ENCODE results near the gene C4B. TPM values are rescaled to one million over a fixed set of nuclear protein-coding genes. Genes with fewer than 3 reads are reported as not detected.
"Not testable (repeated sequence)": the region's sequence is repeated elsewhere in the genome, so short reads cannot be mapped to it uniquely, and the experiment has no call there.

The C4B gene
- 2.7 TPM for polyA plus RNA-seq (2013, experiment 1 of 2; ENCODE audit: insufficient read length)
- 3.0 TPM for polyA plus RNA-seq (2013, experiment 2 of 2; ENCODE audit: insufficient read length)

DNA sequence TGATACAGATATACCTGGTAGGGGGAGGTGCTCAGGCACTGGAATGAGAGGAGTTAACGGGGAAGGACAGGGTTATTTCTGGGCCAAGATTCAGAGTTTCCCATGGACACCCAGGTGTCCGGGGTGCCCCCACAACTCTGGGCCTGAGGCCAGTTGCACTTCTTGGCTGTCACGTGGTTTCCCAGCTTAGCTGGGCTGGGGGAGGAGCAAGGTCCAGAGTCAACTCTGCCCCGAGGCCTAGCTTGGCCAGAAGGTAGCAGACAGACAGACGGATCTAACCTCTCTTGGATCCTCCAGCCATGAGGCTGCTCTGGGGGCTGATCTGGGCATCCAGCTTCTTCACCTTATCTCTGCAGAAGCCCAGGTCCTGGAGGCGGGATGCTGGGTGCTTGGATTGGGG is at the start of gene C4B:
TSS of gene C4B (plus strand) at position 249 of the 400 bp plus-strand sequence. CDS start at position 300, 51 bp downstream.
- DNase-seq: not testable (repeated sequence)

- DNase-seq: no peak
Measured at GRCh38 chr6:31965700-31966099, 48.9 kb upstream of the C4B start.

- no peak for DNase-seq
Measured at GRCh38 chr6:31966506-31966905, 48.1 kb upstream of the C4B start.

DNA sequence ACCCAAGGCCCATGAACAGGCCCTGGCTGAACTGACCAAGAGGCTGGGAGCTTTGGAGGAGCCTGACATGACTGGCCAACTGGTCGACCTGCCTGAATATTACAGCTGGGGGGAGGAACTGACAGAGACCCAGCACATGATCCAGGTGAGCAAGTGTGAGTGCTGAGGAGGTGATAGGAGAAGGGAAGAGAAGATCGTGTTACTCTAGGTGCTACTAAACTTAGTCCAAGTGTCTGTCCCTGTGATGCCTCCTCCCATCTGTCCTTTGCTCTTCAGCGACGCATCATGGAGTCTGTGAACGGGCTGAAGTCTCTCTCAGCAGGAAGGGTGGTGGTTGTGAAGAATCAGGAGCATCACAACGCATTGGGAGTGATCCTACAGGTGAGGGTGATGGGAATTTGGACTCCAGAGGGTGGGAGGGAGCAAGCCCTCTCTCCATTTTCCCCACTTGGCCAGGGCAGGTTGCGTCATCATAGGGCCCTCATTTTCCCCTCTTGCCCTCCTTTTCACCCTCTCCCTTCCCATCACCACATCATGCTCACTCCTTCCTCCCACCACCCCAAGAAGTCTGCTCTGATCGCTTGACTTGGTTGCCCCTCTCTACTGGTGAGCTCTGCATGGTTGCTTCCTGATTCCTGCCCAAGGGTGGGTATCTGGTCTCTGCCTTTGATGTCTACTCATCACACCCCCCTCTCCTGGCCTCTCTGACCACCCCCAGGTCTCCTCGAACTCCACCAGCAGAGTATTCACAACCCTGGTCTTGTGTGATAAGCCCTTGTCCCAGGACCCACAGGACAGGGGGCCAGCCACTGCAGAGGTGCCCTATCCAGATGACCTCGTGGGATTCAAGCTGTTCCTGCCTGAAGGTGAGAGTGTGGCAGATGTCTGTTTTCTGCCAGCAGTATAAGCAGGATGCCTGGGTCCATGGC is 47.3 kb upstream of the C4B start:
- DNase-seq: no peak

DNA sequence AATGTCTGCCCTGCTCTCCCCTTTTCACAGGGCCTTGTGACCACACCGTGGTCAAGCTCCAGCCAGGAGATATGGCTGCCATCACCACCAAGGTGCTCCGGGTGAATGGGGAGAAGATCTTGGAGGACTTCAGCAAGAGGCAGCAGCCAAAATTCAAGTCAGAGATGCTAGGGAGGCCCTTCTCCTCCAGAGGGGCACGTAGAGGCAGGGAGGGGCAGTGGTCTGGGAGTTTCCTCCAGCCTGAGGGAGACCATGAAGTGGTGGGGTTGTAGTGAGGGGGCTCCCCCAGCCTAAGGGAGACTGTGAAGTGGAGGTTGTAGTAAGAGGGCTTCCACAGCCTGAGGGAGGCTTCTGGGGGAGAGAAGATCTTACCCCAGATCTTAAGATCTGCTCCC is 46.7 kb upstream of the C4B start:
- DNase-seq: no peak

GRCh38 chr6:31968326-31968725 is 46.3 kb upstream of the C4B start:
- no peak for DNase-seq

DNA sequence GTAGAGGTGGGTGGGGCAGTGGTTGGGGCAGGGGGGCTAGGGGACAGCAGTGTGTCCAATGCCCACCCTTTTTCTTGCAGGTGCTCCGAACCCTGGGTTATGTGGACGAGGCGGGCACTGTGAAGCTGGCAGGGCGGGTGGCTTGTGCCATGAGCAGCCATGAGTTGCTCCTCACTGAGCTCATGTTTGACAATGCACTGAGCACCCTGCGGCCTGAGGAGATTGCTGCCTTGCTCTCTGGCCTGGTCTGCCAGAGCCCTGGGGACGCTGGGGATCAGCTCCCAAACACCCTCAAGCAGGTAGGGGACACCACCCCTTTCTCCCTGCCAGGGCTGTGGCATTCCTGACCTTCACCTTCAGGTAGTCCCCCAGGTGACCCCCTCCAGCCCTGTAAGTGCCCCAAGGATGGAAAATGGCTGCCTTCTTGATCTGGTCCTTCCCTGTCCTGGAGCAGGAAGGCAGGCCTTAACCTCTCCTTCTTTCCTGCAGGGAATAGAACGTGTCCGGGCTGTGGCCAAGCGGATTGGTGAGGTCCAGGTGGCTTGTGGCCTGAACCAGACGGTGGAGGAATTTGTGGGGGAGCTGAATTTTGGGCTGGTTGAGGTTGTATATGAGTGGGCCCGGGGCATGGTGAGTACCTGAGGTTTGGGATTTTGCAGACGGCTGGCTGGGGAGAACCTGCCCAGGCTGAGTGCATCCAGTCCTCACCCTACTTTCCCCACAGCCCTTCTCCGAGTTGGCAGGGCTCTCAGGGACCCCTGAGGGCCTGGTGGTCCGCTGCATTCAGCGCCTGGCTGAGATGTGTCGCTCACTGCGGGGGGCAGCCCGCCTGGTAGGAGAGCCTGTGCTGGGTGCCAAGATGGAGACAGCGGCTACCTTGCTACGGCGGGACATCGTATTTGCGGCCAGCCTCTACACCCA is 45.5 kb upstream of the C4B start:
- DNase-seq: no peak

GRCh38 chr6:31969712-31970603 is 44.6 kb upstream of the C4B start:
- DNase-seq: peak; percentile 37

GRCh38 chr6:31970604-31971271 is 43.9 kb upstream of the C4B start:
- DNase-seq: no peak

- DNase-seq: no peak
Measured at GRCh38 chr6:31971279-31971992, 43.2 kb upstream of the C4B start.

DNA sequence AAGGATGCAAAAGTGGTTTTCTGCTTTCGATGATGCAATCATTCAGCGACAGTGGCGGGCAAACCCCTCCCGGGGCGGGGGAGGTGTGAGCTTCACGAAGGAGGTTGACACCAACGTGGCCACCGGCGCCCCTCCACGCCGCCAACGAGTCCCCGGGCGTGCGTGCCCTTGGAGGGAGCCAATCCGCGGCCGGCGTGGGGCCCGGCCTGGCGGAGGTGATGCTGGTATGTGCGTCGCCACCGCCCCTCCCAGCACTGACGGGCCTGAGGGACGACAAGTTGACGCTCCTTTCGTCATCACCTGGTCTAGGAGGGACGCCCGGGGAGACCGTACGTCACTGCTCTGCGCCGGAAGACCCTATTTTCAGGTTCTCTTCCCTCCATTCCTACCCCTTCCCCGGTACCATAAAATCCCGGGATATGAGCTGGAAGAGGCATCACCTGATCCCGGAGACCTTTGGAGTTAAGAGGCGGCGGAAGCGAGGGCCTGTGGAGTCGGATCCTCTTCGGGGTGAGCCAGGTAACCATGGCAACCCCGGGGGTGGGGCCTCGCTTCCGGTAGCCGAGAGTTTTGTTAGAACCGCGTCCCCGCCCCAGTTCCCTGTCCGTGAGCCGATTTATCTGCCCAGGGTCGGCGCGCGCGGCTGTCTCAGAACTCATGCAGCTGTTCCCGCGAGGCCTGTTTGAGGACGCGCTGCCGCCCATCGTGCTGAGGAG is 42.4 kb upstream of the C4B start, which contains the start of gene DXO:
TSS of gene DXO (minus strand) at position 146 of the 716 bp plus-strand sequence. CDS start 463 bp downstream, outside the sequence.
- peak; percentile 99 for DNase-seq

DNA sequence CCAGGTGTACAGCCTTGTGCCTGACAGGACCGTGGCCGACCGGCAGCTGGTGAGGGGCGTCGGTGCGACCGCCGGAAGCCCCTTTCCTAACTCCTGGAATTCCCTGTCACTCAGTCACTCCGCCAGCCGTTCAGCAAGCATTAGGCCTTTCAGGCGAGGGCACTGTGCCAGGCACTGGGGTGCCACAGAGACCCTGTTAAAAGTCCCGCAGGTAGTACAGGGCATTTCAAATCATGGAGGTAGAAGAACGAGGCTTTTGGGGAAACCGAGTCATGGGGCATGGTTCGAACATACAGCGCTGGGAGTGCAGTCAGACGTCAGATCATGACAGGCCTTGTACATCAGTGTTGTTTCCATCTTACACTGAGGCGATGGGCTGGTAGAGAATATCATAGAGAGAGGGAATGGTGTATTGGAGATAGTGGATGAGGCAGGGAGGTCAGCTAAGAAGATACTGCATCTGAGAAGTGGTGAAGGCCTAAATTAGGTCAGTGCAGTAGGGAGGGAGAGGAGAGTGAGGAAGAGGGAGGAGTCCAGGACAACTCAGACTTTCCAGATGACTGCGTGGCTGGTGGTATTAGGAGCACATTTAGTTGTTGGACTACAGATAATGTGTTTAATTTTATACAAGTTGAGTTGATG is 41.8 kb upstream of the C4B start:
- peak; percentile 50 for DNase-seq

GRCh38 chr6:31976065-31976464 is 38.5 kb upstream of the C4B start:
- not testable (repeated sequence) for DNase-seq

DNA sequence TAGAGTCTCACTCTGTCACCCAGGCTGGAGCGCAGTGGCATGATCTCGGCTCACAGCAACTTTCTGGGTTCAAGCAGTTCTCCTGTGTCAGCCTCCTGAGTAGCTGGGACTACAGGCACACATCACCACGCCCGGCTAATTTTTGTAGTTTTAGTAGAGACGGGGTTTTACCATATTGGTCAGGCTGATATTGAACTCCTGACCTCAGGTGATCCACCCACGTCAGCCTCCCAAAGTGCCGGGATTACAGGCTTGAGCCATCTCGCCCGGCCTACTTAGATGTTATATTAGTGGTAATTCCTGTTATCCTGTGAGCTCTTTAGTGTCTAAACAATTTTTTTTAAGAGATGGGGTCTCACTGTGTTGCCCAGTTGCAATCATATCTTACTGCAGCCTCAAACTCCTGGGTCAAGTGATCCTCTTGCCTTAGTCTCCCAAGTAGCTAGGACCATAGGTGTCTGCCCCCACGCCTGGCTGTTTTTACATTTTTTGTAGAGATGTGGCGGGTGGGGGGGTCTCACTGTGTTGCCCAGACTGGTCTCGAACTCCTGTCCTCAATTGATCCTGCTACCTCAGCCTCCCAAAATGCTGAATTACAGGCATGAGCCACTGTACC is 36.7 kb upstream of the C4B start:
- DNase-seq: no peak

- DNase-seq: no peak
Measured at GRCh38 chr6:31978831-31979230, 35.8 kb upstream of the C4B start.

- no peak for DNase-seq
Measured at GRCh38 chr6:31979238-31979898, 35.2 kb upstream of the C4B start.

- DNase-seq: not testable (repeated sequence)
Measured at GRCh38 chr6:31980195-31980876, 34.3 kb upstream of the C4B start.

GRCh38 chr6:31980998-31981397 is 33.6 kb upstream of the C4B start:
- not testable (repeated sequence) for DNase-seq

Data from fibroblast of skin of back (primary cell).